ENCODE results near the gene MTMR4. TPM values are rescaled to one million over a fixed set of nuclear protein-coding genes. Genes with fewer than 3 reads are reported as not detected.

Gene MTMR4
- total RNA-seq, 2 donors from 2014 or later = 21.3 to 39.6 TPM

- Histone ChIP-seq H3K36me3 (replicated peaks in 1 of 2; ENCODE audit: insufficient read depth in 1 of 2, low read depth in 2 of 2) (no peaks in the 10 kb centered on the region), H3K9me3 (no peaks in the 10 kb centered on the region), H3K4me1 (no peaks in the 10 kb centered on the region), H3K27ac (no peak overlapping the region), H3K27me3 (no peaks in the 10 kb centered on the region), H3K4me3 (no peak overlapping the region)
- WGBS, 2 donors = 83 to 85% methylated on average over 6 of the region's 6 CpGs
- DNase-seq (no peak), ATAC-seq (no peak)
- intact Hi-C loops (cut with DNase I) = no loop called here
- TF ChIP-seq CTCF (IDR thresholded peaks at IDR 0.05) = no peak
- no peak for TF ChIP-seq POLR2A (IDR thresholded peaks at IDR 0.05)
Measured at GRCh38 chr17:58470356-58470755, 44.1 kb downstream of the MTMR4 start.

- ATAC-seq (no peak), DNase-seq (no peak)
- no peaks in the 10 kb centered on the region for H3K9me3 ChIP-seq
- no peak overlapping the region for H3K27ac ChIP-seq
- 52 to 64% methylated on average over 3 of the region's 3 CpGs for WGBS, 2 donors
- H3K4me1 ChIP-seq = no peaks in the 10 kb centered on the region
- TF ChIP-seq POLR2A (IDR thresholded peaks at IDR 0.05) = no peak
- H3K4me3 ChIP-seq = no peak overlapping the region
- intact Hi-C loops (cut with DNase I) = no loop called here
- H3K27me3 ChIP-seq = no peaks in the 10 kb centered on the region
- no peaks in the 10 kb centered on the region for H3K36me3 ChIP-seq (replicated peaks in 1 of 2; ENCODE audit: insufficient read depth in 1 of 2, low read depth in 2 of 2)
Measured at GRCh38 chr17:58468944-58469343, 45.5 kb downstream of the MTMR4 start.

GRCh38 chr17:58455491-58455890, 58.9 kb downstream of the MTMR4 start:
- Histone ChIP-seq H3K27me3 (no peaks in the 10 kb centered on the region), H3K4me1 (no peaks in the 10 kb centered on the region), H3K36me3 (replicated peaks in 1 of 2; ENCODE audit: insufficient read depth in 1 of 2, low read depth in 2 of 2) (no peaks in the 10 kb centered on the region), H3K4me3 (no peak overlapping the region), H3K27ac (no peak overlapping the region), H3K9me3 (no peaks in the 10 kb centered on the region)
- no peak for ATAC-seq
- intact Hi-C loops (cut with DNase I) = no loop called here
- TF ChIP-seq CTCF (IDR thresholded peaks at IDR 0.05) = no peak
- TF ChIP-seq POLR2A (IDR thresholded peaks at IDR 0.05) = no peak
- no peak for DNase-seq

GRCh38 chr17:58452738-58453137, 61.7 kb downstream of the MTMR4 start:
- 92 to 94% methylated on average over 1 of the region's 1 CpG for WGBS, 2 donors

More at GRCh38 chr17:58452738-58453137, 61.7 kb downstream of the MTMR4 start:
- intact Hi-C loops (cut with DNase I) = no loop called here
- no peaks in the 10 kb centered on the region for H3K36me3 ChIP-seq (replicated peaks in 1 of 2; ENCODE audit: insufficient read depth in 1 of 2, low read depth in 2 of 2)
- H3K4me3 ChIP-seq = no peak overlapping the region
- no peak for DNase-seq
- H3K27me3 ChIP-seq = no peaks in the 10 kb centered on the region
- H3K27ac ChIP-seq = no peak overlapping the region
- no peaks in the 10 kb centered on the region for H3K4me1 ChIP-seq
- H3K9me3 ChIP-seq = no peaks in the 10 kb centered on the region
- no peak for ATAC-seq
- TF ChIP-seq CTCF (IDR thresholded peaks at IDR 0.05) = no peak
- TF ChIP-seq POLR2A (IDR thresholded peaks at IDR 0.05) = no peak

Measured in body of pancreas (tissue), 4 donors.